Endodermal cell (in vitro differentiated cells): ENCODE data around the gene HTR3A. TPM values are rescaled to one million over a fixed set of nuclear protein-coding genes. Genes with fewer than 3 reads are reported as not detected.

Experiments used
- DNase-seq: peaks from one replicate; pipeline ENCODE4 v3.0.0-alpha.2; 2017
- H3K27ac ChIP-seq: 2 replicates; pipeline ENCODE4 v1.5.1; 2013; ENCODE audit warnings: mild to moderate bottlenecking, low read depth, low read length, moderate library complexity
- H3K27me3 ChIP-seq: 2 replicates; pipeline ENCODE4 v1.6.1; 2013; ENCODE audit warnings: mild to moderate bottlenecking, low read length, moderate library complexity; ENCODE audit not compliant: insufficient read depth, control insufficient read depth, poor library complexity, severe bottlenecking
- H3K36me3 ChIP-seq: 2 replicates; pipeline ENCODE4 v1.7.0; 2013; ENCODE audit warnings: mild to moderate bottlenecking, low read length, moderate library complexity; ENCODE audit not compliant: control insufficient read depth, insufficient read depth
- H3K4me1 ChIP-seq: one replicate; pipeline ENCODE4 v1.7.0; 2013; ENCODE audit warnings: low read length; ENCODE audit not compliant: control insufficient read depth, insufficient read depth
- H3K4me3 ChIP-seq: 2 replicates; pipeline ENCODE4 v1.5.1; 2013; ENCODE audit warnings: mild to moderate bottlenecking, low read length, moderate library complexity
- H3K9ac ChIP-seq: 2 replicates; pipeline ENCODE4 v1.6.1; 2013; ENCODE audit warnings: mild to moderate bottlenecking, low read length, moderate library complexity; ENCODE audit not compliant: poor library complexity, severe bottlenecking; ENCODE audit errors: extremely low read depth
- H3K9me3 ChIP-seq: 2 replicates; pipeline ENCODE4 v1.6.1; 2013; ENCODE audit warnings: mild to moderate bottlenecking, low read length, moderate library complexity; ENCODE audit not compliant: control insufficient read depth
- H3K27ac Mint-ChIP-seq: 2 replicates; pipeline ENCODE4 v1.8.0; 2020; ENCODE audit warnings: mixed read lengths
- H3K27me3 Mint-ChIP-seq: 2 replicates; pipeline ENCODE4 v1.8.0; 2021; ENCODE audit warnings: mild to moderate bottlenecking, mixed read lengths; ENCODE audit not compliant: insufficient read depth
- H3K36me3 Mint-ChIP-seq: 2 replicates; pipeline ENCODE4 v1.8.0; 2020; ENCODE audit warnings: low read depth, mixed read lengths
- H3K4me1 Mint-ChIP-seq: 2 replicates; pipeline ENCODE4 v1.8.0; 2020; ENCODE audit warnings: mixed read lengths
- H3K4me3 Mint-ChIP-seq: 2 replicates; pipeline ENCODE4 v1.8.0; 2020; ENCODE audit warnings: mild to moderate bottlenecking, moderate library complexity, mixed read lengths
- H3K9me3 Mint-ChIP-seq: 2 replicates; pipeline ENCODE4 v1.8.0; 2020; ENCODE audit warnings: mild to moderate bottlenecking, mixed read lengths
- CTCF ChIP-seq: fragments of 200-600 bp; sonication (generic); conservative IDR thresholded peaks from 2 replicates; pipeline ENCODE4 v1.5.0; 2021; ENCODE audit warnings: antibody characterized with exemption, mild to moderate bottlenecking
- WGBS, 2 experiments: methylation state at CpG; one replicate each; pipeline versions ENCODE4 v1.1.5 to v1.1.7; 2013; ENCODE audit warnings: missing lambda C conversion rate in 2 of 2, mixed read lengths in 1 of 2; ENCODE audit not compliant: insufficient coverage in 1 of 2, insufficient read length in 1 of 2; 5-methylcytosine and 5-hydroxymethylcytosine counted together
- total RNA-seq, 2 donors: library from RNA; stranded (reverse); fragmentation: NEBNext Ultra II Directional in 1 of 2; extraction: Animal tissue kit (Norgen Biotek cat#: 25700) in 1 of 2; gene quantifications; 2 replicates in 1 of 2; 3 replicates in 1 of 2; pipeline ENCODE4 v1.2.1, GENCODE V29; 2021

The HTR3A gene
- total RNA-seq, 2 donors from 2014 or later = 0.55 TPM; not detected in 1

- no peaks in the 10 kb centered on the region for H3K4me1 ChIP-seq
- no peaks in the 10 kb centered on the region for H3K9me3 ChIP-seq
- H3K27ac Mint-ChIP-seq = no peak overlapping the region
- H3K27me3 ChIP-seq = peaks cover 3% of the 10 kb centered on the region
- H3K4me3 Mint-ChIP-seq = no peak overlapping the region
- no peak overlapping the region for H3K27ac ChIP-seq
- H3K4me1 Mint-ChIP-seq = no peaks in the 10 kb centered on the region
- DNase-seq = no peak
- H3K36me3 ChIP-seq = no peaks in the 10 kb centered on the region
- peaks cover 9% of the 10 kb centered on the region for H3K27me3 Mint-ChIP-seq
- WGBS, 2 experiments = 58 to 75% methylated on average over 2 to 4 of the region's 4 CpGs
- H3K9ac ChIP-seq = no peak overlapping the region
- H3K9me3 Mint-ChIP-seq = no peaks in the 10 kb centered on the region
- no peak for TF ChIP-seq CTCF
- no peaks in the 10 kb centered on the region for H3K36me3 Mint-ChIP-seq
- H3K4me3 ChIP-seq = no peak overlapping the region
Observed at GRCh38 chr11:114008331-114008730, 33.4 kb downstream of the HTR3A start.

GRCh38 chr11:114010931-114011330 is 36.0 kb downstream of the HTR3A start:
- Histone ChIP-seq H3K36me3 (no peaks in the 10 kb centered on the region), H3K4me1 (no peaks in the 10 kb centered on the region), H3K9ac (no peak overlapping the region), H3K27ac (no peak overlapping the region), H3K9me3 (no peaks in the 10 kb centered on the region), H3K4me3 (no peak overlapping the region), H3K27me3 (no peaks in the 10 kb centered on the region)
- Mint-ChIP-seq H3K4me1 (no peaks in the 10 kb centered on the region), H3K36me3 (no peaks in the 10 kb centered on the region), H3K4me3 (no peak overlapping the region), H3K27me3 (peaks cover 7% of the 10 kb centered on the region), H3K27ac (no peak overlapping the region), H3K9me3 (no peaks in the 10 kb centered on the region)
- 87 to 94% methylated on average over 4 of the region's 4 CpGs for WGBS, 2 experiments
- DNase-seq = no peak
- TF ChIP-seq CTCF = no peak

- Mint-ChIP-seq H3K27ac (no peak overlapping the region), H3K36me3 (no peaks in the 10 kb centered on the region), H3K27me3 (peaks cover 7% of the 10 kb centered on the region), H3K4me1 (no peaks in the 10 kb centered on the region), H3K9me3 (no peaks in the 10 kb centered on the region), H3K4me3 (no peak overlapping the region)
- Histone ChIP-seq H3K9ac (no peak overlapping the region), H3K9me3 (no peaks in the 10 kb centered on the region), H3K27me3 (no peaks in the 10 kb centered on the region), H3K4me1 (no peaks in the 10 kb centered on the region), H3K27ac (no peak overlapping the region), H3K36me3 (no peaks in the 10 kb centered on the region), H3K4me3 (no peak overlapping the region)
- TF ChIP-seq CTCF = no peak
- DNase-seq = no peak
- WGBS, 2 experiments = 88 to 100% methylated on average over 2 of the region's 2 CpGs
Observed at GRCh38 chr11:114011443-114011842, 36.5 kb downstream of the HTR3A start.
